H1 (cell line): ENCODE results near the gene GSG1L. TPM values are rescaled to one million over a fixed set of nuclear protein-coding genes. Genes with fewer than 3 reads are reported as not detected.

Source experiments
- CTCF ChIA-PET: fragments of 300-600 bp; sonication (Branson Sonifier 250); formaldehyde crosslinking; loops from one replicate; lab custom pipeline; 2021; ENCODE audit not compliant: partially characterized antibody; lab: Charles Lee
- POLR2A ChIA-PET: fragments of 300-600 bp; sonication (Branson Sonifier 250); formaldehyde crosslinking; loops from one replicate; lab custom pipeline; 2021; ENCODE audit warnings: inconsistent platforms; ENCODE audit not compliant: partially characterized antibody; lab: Charles Lee
- DNase-seq, 2 experiments: peaks; one replicate each; pipeline versions ENCODE4 v3.0.0 to v3.0.0-alpha.2; 2010 to 2022; ENCODE audit warnings: low spot score in 2 of 2, low read depth in 1 of 2, mixed read lengths in 1 of 2
- FAIRE-seq: peaks from 2 replicates; lab custom pipeline; 2011; peaks lifted over from hg19 to GRCh38; lab: Jason Lieb, UNC
- H2AFZ ChIP-seq: 2 replicates; pipeline ENCODE4 v1.8.1; 2012; ENCODE audit warnings: low read length, inconsistent platforms
- H2AK5ac ChIP-seq: 2 replicates; pipeline ENCODE4 v1.6.1; 2013; ENCODE audit warnings: low read depth, low read length
- H2BK120ac ChIP-seq: replicated peaks from 2 replicates; pipeline ENCODE3; 2013; ENCODE audit warnings: low read depth, low read length, inconsistent platforms
- H2BK12ac ChIP-seq: 2 replicates; pipeline ENCODE4 v1.6.1; 2013; ENCODE audit warnings: low read depth, low read length
- H2BK15ac ChIP-seq: 2 replicates; pipeline ENCODE4 v1.6.1; 2013; ENCODE audit warnings: low read length
- H2BK20ac ChIP-seq: 2 replicates; pipeline ENCODE4 v1.6.1; 2013; ENCODE audit warnings: low read length
- H2BK5ac ChIP-seq: 2 replicates; pipeline ENCODE4 v1.6.1; 2013; ENCODE audit warnings: low read depth, low read length
- H3K14ac ChIP-seq: 2 replicates; pipeline ENCODE4 v1.6.1; 2013; ENCODE audit warnings: inconsistent platforms; ENCODE audit not compliant: insufficient read length
- H3K18ac ChIP-seq: 2 replicates; pipeline ENCODE4 v1.6.1; 2013; ENCODE audit warnings: low read length; ENCODE audit errors: extremely low read depth
- H3K23ac ChIP-seq: 2 replicates; pipeline ENCODE4 v1.6.1; 2013; ENCODE audit warnings: inconsistent platforms; ENCODE audit not compliant: insufficient read length
- H3K23me2 ChIP-seq: 2 replicates; pipeline ENCODE4 v1.6.1; 2013; ENCODE audit warnings: low read depth, low read length
- H3K27ac ChIP-seq: 2 replicates; pipeline ENCODE4 v1.6.1; 2011; ENCODE audit warnings: low read depth, low read length, inconsistent platforms
- H3K27me3 ChIP-seq, 4 experiments: replicated peaks in 1 of 4; 1 replicate in 1 of 4; 2 replicates in 3 of 4; pipeline versions ENCODE4 v1.6.1 to v1.8.1; 2011 to 2013; ENCODE audit warnings: low read length in 3 of 4, mild to moderate bottlenecking in 3 of 4, inconsistent platforms in 2 of 4, mixed read lengths in 2 of 4, moderate library complexity in 1 of 4; ENCODE audit not compliant: control insufficient read depth in 3 of 4, insufficient read depth in 3 of 4; ENCODE audit errors: extremely low read depth in 1 of 4
- H3K36me3 ChIP-seq, 4 experiments: 2 replicates each; pipeline versions ENCODE4 v1.6.1 to v1.8.1; 2011 to 2013; ENCODE audit warnings: mild to moderate bottlenecking in 4 of 4, low read length in 3 of 4, moderate library complexity in 2 of 4, control low read depth in 1 of 4, inconsistent platforms in 1 of 4; ENCODE audit not compliant: insufficient read depth in 4 of 4, control insufficient read depth in 2 of 4
- H3K4ac ChIP-seq: replicated peaks from 2 replicates; pipeline ENCODE3; 2013; ENCODE audit warnings: low read length, low read depth, mixed read lengths, inconsistent platforms; ENCODE audit not compliant: insufficient read length
- H3K4me1 ChIP-seq, 4 experiments: replicated peaks in 1 of 4; 1 replicate in 1 of 4; 2 replicates in 3 of 4; pipeline versions ENCODE4 v1.6.1 to v1.8.1; 2011 to 2013; ENCODE audit warnings: low read length in 3 of 4, inconsistent platforms in 2 of 4, mixed read lengths in 1 of 4; ENCODE audit not compliant: insufficient read depth in 4 of 4, control insufficient read depth in 3 of 4
- H3K4me2 ChIP-seq, 2 experiments: 2 replicates each; pipeline versions ENCODE4 v1.6.1 to v1.8.1; 2011 to 2013; ENCODE audit warnings: low read depth in 2 of 2, low read length in 2 of 2, control low read depth in 1 of 2, inconsistent platforms in 1 of 2, mild to moderate bottlenecking in 1 of 2; ENCODE audit not compliant: insufficient read depth in 1 of 2
- H3K4me3 ChIP-seq, 4 experiments: fragments of 200-600, 300-600 bp in 1 of 4; sonication (generic), shearing (Covaris generic), sonication (Bioruptor Twin) in 1 of 4; 2 replicates each; pipeline versions ENCODE4 v1.5.1 to v1.8.1; 2011 to 2016; ENCODE audit warnings: low read length in 4 of 4, low read depth in 3 of 4, control low read depth in 2 of 4, inconsistent platforms in 2 of 4, mild to moderate bottlenecking in 2 of 4, mixed read lengths in 1 of 4, moderate library complexity in 1 of 4; ENCODE audit not compliant: insufficient read depth in 2 of 4; ENCODE audit errors: extremely low read depth in 1 of 4
- H3K56ac ChIP-seq: replicated peaks from 2 replicates; pipeline ENCODE3; 2013; ENCODE audit warnings: low read depth, mild to moderate bottlenecking, mixed read lengths, low read length, inconsistent platforms; ENCODE audit not compliant: insufficient read length
- H3K79me1 ChIP-seq: 2 replicates; pipeline ENCODE4 v1.6.1; 2013; ENCODE audit warnings: low read depth, low read length, control low read depth
- H3K79me2 ChIP-seq, 2 experiments: 2 replicates each; pipeline versions ENCODE4 v1.6.1 to v1.8.1; 2012 to 2013; ENCODE audit warnings: low read length in 2 of 2, mild to moderate bottlenecking in 2 of 2, inconsistent platforms in 1 of 2; ENCODE audit not compliant: insufficient read depth in 2 of 2, control insufficient read depth in 1 of 2
- H3K9ac ChIP-seq, 4 experiments: replicated peaks in 1 of 4; 1 replicate in 1 of 4; 2 replicates in 3 of 4; pipeline versions ENCODE4 v1.6.1 to v1.8.1; 2011 to 2013; ENCODE audit warnings: low read depth in 3 of 4, low read length in 3 of 4, control low read depth in 2 of 4, mild to moderate bottlenecking in 2 of 4, moderate library complexity in 2 of 4, inconsistent platforms in 1 of 4; ENCODE audit errors: extremely low read depth in 1 of 4
- H3K9me3 ChIP-seq, 2 experiments: 2 replicates each; pipeline versions ENCODE4 v1.6.1 to v1.8.1; 2012 to 2013; ENCODE audit warnings: mild to moderate bottlenecking in 2 of 2, moderate library complexity in 2 of 2, control low read depth in 1 of 2, inconsistent platforms in 1 of 2, low read depth in 1 of 2, low read length in 1 of 2, mixed read lengths in 1 of 2; ENCODE audit not compliant: insufficient read depth in 2 of 2
- H4K20me1 ChIP-seq, 2 experiments: replicated peaks in 1 of 2; 2 replicates each; pipeline versions ENCODE3 to v1.8.1; 2011 to 2013; ENCODE audit warnings: inconsistent platforms in 2 of 2, low read length in 2 of 2, mild to moderate bottlenecking in 1 of 2; ENCODE audit not compliant: insufficient read depth in 2 of 2, control insufficient read depth in 1 of 2
- H4K5ac ChIP-seq: 2 replicates; pipeline ENCODE4 v1.6.1; 2013; ENCODE audit warnings: low read length, low read depth, mixed read lengths, inconsistent platforms; ENCODE audit not compliant: insufficient read length
- H4K8ac ChIP-seq: 2 replicates; pipeline ENCODE4 v1.8.0; 2013; ENCODE audit warnings: mild to moderate bottlenecking, moderate library complexity, low read length, inconsistent platforms; ENCODE audit not compliant: insufficient read depth; ENCODE audit errors: extremely low read depth
- H4K91ac ChIP-seq: replicated peaks from 2 replicates; pipeline ENCODE3; 2013; ENCODE audit warnings: low read length, mixed read lengths, inconsistent platforms; ENCODE audit not compliant: insufficient read length
- BRCA1 ChIP-seq: IDR thresholded peaks from 2 replicates; pipeline ENCODE4 v1.6.1; 2012; ENCODE audit warnings: low read depth, low read length, improper control_type of control experiment
- KDM5A ChIP-seq: fragments of 200-600 bp; IDR thresholded peaks from 2 replicates; pipeline ENCODE4 v1.7.1; 2012; ENCODE audit warnings: mild to moderate bottlenecking, low read length, inconsistent platforms, mixed read lengths
- SP4 ChIP-seq: IDR thresholded peaks from 2 replicates; pipeline ENCODE4 v1.6.1; 2012; ENCODE audit warnings: low read length, inconsistent platforms
- TAF1 ChIP-seq: IDR thresholded peaks from 2 replicates; pipeline ENCODE4 v1.6.1; 2011; ENCODE audit warnings: mild to moderate bottlenecking, low read depth, low read length
- WGBS, 2 experiments: shearing (Covaris generic) in 1 of 2; methylation state at CpG; one replicate each; pipeline versions ENCODE4 v1.1.6 to v1.1.7; 2013 to 2015; ENCODE audit warnings: low lambda C conversion rate in 2 of 2, mixed read lengths in 2 of 2, inconsistent platforms in 1 of 2, low coverage in 1 of 2, missing lambda C conversion rate in 1 of 2; ENCODE audit not compliant: insufficient replicate concordance in 2 of 2, insufficient coverage in 1 of 2, insufficient read length in 1 of 2; ENCODE audit errors: extremely low coverage in 1 of 2, missing lambda C conversion rate in 1 of 2; 5-methylcytosine and 5-hydroxymethylcytosine counted together
- polyA plus RNA-seq, 7 experiments: library from polyadenylated mRNA; depleted of rRNA in 3 of 7; stranded (reverse) in 5 of 7; unstranded in 2 of 7; fragments of >200 nt in 5 of 7; fragments of 200-250 nt in 2 of 7; gene quantifications; 1 replicate in 5 of 7; 2 replicates in 1 of 7; 4 replicates in 1 of 7; pipeline versions ENCODE4 v1.2.1 to v1.2.3, GENCODE V29; 2011 to 2013; ENCODE audit warnings: missing spikeins in 2 of 7, mixed read lengths in 2 of 7
- total RNA-seq: library from RNA; stranded (reverse); fragmentation: NEBNext Ultra II Directional; extraction: Animal tissue kit (Norgen Biotek cat#: 25700); gene quantifications from 2 replicates; pipeline ENCODE4 v1.2.1, GENCODE V29; 2021

GSG1L gene
- total and polyA plus RNA-seq, 2 of the 8 experiments (the other 6 are each of a cell fraction or from before 2014, with no cell fraction given) = 0.71 to 1.1 TPM

GRCh38 chr16:27752241-27752640, 311.3 kb downstream of the GSG1L start:
- POLR2A ChIA-PET = no interaction called here
- H3K4me2 ChIP-seq = no peak overlapping the region

More at GRCh38 chr16:27752241-27752640, 311.3 kb downstream of the GSG1L start:
- Histone ChIP-seq H4K20me1 (peaks cover 0 to 2% of the 10 kb centered on the region in 2 experiments), H3K27me3 (no peaks in the 10 kb centered on the region), H4K8ac (no peak overlapping the region), H3K79me2 (no peaks in the 10 kb centered on the region), H2BK15ac (no peak overlapping the region), H2BK20ac (no peak overlapping the region), H3K4me1 (peaks cover 0 to 5% (median 2%) of the 10 kb centered on the region in 4 experiments; a peak in 2 of 7 replicates), H3K14ac (no peak overlapping the region), H4K5ac (no peak overlapping the region)
- TF ChIP-seq BRCA1 (no peak), KDM5A (no peak), SP4 (no peak), TAF1 (no peak)
- TF ChIP-seq, all 59 proteins: peak for 0
- CTCF ChIA-PET = no interaction called here
- 92% methylated on average over 4 of the region's 4 CpGs; no CpG with 5 or more reads in 1 of the 2 experiments for WGBS, 2 experiments
- Histone ChIP-seq H2AFZ (no peak overlapping the region), H3K23me2 (0 out of 2 replicates have a peak, but pooled peaks cover under 1% of the 10 kb centered on the region), H3K23ac (no peak overlapping the region), H3K27ac (no peak overlapping the region), H4K91ac (no peak overlapping the region), H3K18ac (no peak overlapping the region), H3K4me3 (no peak overlapping the region), H3K9ac (no peak overlapping the region), H2BK12ac (no peak overlapping the region), H2BK120ac (no peak overlapping the region), H3K4ac (no peak overlapping the region), H2BK5ac (no peak overlapping the region), H3K36me3 (no peaks in the 10 kb centered on the region; a peak in 1 of 8 replicates), H3K79me1 (no peaks in the 10 kb centered on the region), H2AK5ac (no peak overlapping the region), H3K56ac (no peak overlapping the region), H3K9me3 (no peaks in the 10 kb centered on the region)
- DNase-seq (no peak), FAIRE-seq (no peak)
